Transverse colon (tissue), 3 donors: ENCODE results near the gene JPH3.

Experiments used
- EP300 ChIP-seq: sonication (generic); formaldehyde crosslinking; IDR thresholded peaks from one replicate; pipeline ENCODE4 v1.6.1; 2017; ENCODE audit warnings: antibody characterized with exemption, low read depth
- POLR2A ChIP-seq: fragments of 450-650 bp; IDR thresholded peaks from one replicate; pipeline ENCODE4 v1.6.1; 2016; ENCODE audit warnings: antibody characterized with exemption, mild to moderate bottlenecking, moderate library complexity
- TF ChIP-seq, protein P1 (sequence below), 5 experiments: fragments of 200-600 bp in 3 of 5; fragments of 450-650 bp in 2 of 5; sonication (generic) in 3 of 5; IDR thresholded peaks; 1 replicate in 2 of 5; 2 replicates in 3 of 5; pipeline ENCODE4 v1.5.1; 2016 to 2017; ENCODE audit warnings: antibody characterized with exemption in 5 of 5, inconsistent platforms in 3 of 5, mild to moderate bottlenecking in 2 of 5, moderate library complexity in 1 of 5

DNA sequence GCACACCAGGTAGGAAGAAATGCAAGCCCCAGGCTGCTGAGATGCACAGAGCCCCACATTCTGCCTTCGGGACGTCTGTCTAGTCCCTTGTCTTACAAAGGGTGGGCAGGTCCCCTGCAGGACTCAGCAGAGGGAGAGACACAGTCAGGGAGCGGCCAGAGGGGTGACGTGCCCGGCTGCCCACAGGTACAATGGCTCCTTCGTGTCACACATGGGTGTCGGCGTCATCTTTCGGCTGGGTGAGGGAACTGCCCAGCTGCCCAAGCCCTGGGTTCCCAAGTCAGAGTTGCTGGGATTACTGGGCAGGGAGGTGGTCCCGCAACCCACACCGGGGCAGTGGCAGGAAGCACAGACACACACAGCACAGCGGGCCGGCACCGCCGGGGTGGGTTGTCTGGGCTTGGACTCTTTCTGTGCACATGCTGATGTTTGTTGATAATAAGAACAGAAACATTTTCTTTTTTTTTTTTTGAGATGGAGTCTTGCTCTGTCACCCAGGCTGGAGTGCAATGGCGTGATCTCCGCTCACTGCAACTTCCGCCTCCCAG is 80.6 kb downstream of the JPH3 start:
- TF ChIP-seq, protein P1, sequence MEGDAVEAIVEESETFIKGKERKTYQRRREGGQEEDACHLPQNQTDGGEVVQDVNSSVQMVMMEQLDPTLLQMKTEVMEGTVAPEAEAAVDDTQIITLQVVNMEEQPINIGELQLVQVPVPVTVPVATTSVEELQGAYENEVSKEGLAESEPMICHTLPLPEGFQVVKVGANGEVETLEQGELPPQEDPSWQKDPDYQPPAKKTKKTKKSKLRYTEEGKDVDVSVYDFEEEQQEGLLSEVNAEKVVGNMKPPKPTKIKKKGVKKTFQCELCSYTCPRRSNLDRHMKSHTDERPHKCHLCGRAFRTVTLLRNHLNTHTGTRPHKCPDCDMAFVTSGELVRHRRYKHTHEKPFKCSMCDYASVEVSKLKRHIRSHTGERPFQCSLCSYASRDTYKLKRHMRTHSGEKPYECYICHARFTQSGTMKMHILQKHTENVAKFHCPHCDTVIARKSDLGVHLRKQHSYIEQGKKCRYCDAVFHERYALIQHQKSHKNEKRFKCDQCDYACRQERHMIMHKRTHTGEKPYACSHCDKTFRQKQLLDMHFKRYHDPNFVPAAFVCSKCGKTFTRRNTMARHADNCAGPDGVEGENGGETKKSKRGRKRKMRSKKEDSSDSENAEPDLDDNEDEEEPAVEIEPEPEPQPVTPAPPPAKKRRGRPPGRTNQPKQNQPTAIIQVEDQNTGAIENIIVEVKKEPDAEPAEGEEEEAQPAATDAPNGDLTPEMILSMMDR (IDR thresholded peaks at IDR 0.05): no peak
- TF ChIP-seq POLR2A (no peak), EP300 (no peak)
